Naive B cell (primary cell): ENCODE results near the gene UBE2G2. TPM values are rescaled to one million over a fixed set of nuclear protein-coding genes. Genes with fewer than 3 reads are reported as not detected.

Source experiments
- ATAC-seq, 2 donors: fragments of 150-1000 bp; cut with Tn5 transposase; 2 replicates each; pipeline ENCODE4 v1.10.0; 2021; ENCODE audit warnings: low read depth in 2 of 2, mild to moderate bottlenecking in 2 of 2, moderate library complexity in 2 of 2
- DNase-seq: peaks from one replicate; pipeline ENCODE4 v3.0.0; 2022
- H3K27ac Mint-ChIP-seq, 6 donors: one replicate each; pipeline ENCODE4 v1.8.0; 2020 to 2022; ENCODE audit warnings: mild to moderate bottlenecking in 6 of 6, mixed read lengths in 6 of 6, moderate library complexity in 5 of 6, inconsistent platforms in 2 of 6
- H3K27me3 Mint-ChIP-seq, 3 donors: one replicate each; pipeline ENCODE4 v1.8.0; 2021 to 2022; ENCODE audit warnings: mixed read lengths in 3 of 3, mild to moderate bottlenecking in 1 of 3
- H3K36me3 Mint-ChIP-seq, 2 donors: one replicate each; pipeline ENCODE4 v1.8.0; 2020 to 2022; ENCODE audit warnings: mixed read lengths in 2 of 2, inconsistent platforms in 1 of 2, mild to moderate bottlenecking in 1 of 2
- H3K4me1 Mint-ChIP-seq, 3 donors: one replicate each; pipeline ENCODE4 v1.8.0; 2020 to 2022; ENCODE audit warnings: mixed read lengths in 3 of 3, inconsistent platforms in 1 of 3, mild to moderate bottlenecking in 1 of 3, moderate library complexity in 1 of 3
- H3K4me3 Mint-ChIP-seq, 8 donors: one replicate each; pipeline ENCODE4 v1.8.0; 2020 to 2022; ENCODE audit warnings: mild to moderate bottlenecking in 8 of 8, mixed read lengths in 8 of 8, moderate library complexity in 8 of 8, inconsistent platforms in 2 of 8
- H3K9me3 Mint-ChIP-seq, 7 donors: one replicate each; pipeline ENCODE4 v1.8.0; 2020 to 2022; ENCODE audit warnings: mixed read lengths in 7 of 7, mild to moderate bottlenecking in 5 of 7, inconsistent platforms in 2 of 7, moderate library complexity in 1 of 7
- polyA plus RNA-seq, 6 donors: library from polyadenylated mRNA; unstranded; fragments of 300-500 nt; fragmentation: Illumina TruSeq; gene quantifications; one replicate each; pipeline ENCODE4 v1.2.3, GENCODE V29; 2021; ENCODE audit warnings: low read depth in 6 of 6

Gene UBE2G2
- polyA plus RNA-seq, 6 donors from 2014 or later = 53.8 to 72.5 (median 59.5) TPM

- Mint-ChIP-seq H3K36me3 (peaks cover 0 to 13% of the 10 kb centered on the region in 2 donors), H3K27me3 (no peaks in the 10 kb centered on the region), H3K9me3 (no peaks in the 10 kb centered on the region), H3K4me1 (peaks cover 26 to 38% (median 29%) of the 10 kb centered on the region in 3 donors), H3K4me3 (peak overlapping the region; percentile 82 to 95 (median 91)), H3K27ac (peak overlapping the region; percentile 27 to 91 (median 61))
- peak in 1 of 2 donors; percentile 11 for ATAC-seq
- no peak for DNase-seq
Observed at GRCh38 chr21:44802396-44803153, 955 bp upstream of the UBE2G2 start.

- H3K9me3 Mint-ChIP-seq = no peaks in the 10 kb centered on the region
- no peaks in the 10 kb centered on the region for H3K27me3 Mint-ChIP-seq
- peak overlapping the region; percentile 82 to 98 (median 97) for H3K4me3 Mint-ChIP-seq
- H3K27ac Mint-ChIP-seq = peak overlapping the region; percentile 41 to 97 (median 94)
- peaks cover 29 to 51% (median 30%) of the 10 kb centered on the region in 3 donors for H3K4me1 Mint-ChIP-seq
- peak; percentile 57 to 61 for ATAC-seq
- no peak for DNase-seq
- H3K36me3 Mint-ChIP-seq = peaks cover 0 to 13% of the 10 kb centered on the region in 2 donors
Observed at GRCh38 chr21:44800971-44801467, 601 bp downstream of the UBE2G2 start.

DNA sequence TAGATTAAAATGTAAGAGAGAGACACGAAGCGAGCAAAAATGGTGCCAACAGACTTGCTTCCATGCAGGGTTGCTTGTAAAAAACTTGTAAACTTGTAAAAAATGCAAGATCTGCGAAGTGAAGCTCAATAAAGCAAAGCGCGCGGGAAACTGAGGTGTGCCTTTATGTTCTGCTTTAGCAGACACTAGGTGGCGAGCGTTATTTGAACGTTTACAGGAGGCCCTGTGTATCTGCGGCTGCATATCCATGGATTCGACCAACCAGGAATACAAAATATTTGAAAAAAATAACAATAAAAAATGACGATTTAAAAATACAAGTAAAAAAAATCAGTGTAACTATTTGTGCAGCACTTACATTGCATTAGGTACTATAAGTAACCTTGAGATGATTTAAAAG, 1.5 kb downstream of the UBE2G2 start:
- ATAC-seq (no peak), DNase-seq (no peak)
- peaks cover 29 to 57% (median 30%) of the 10 kb centered on the region in 3 donors for H3K4me1 Mint-ChIP-seq
- no peaks in the 10 kb centered on the region for H3K27me3 Mint-ChIP-seq
- H3K27ac Mint-ChIP-seq = peak overlapping the region in 2 of 6 donors; percentile 62 to 63
- H3K9me3 Mint-ChIP-seq = no peaks in the 10 kb centered on the region
- peaks cover 0 to 4% of the 10 kb centered on the region in 2 donors for H3K36me3 Mint-ChIP-seq
- H3K4me3 Mint-ChIP-seq = peak overlapping the region in 7 of 8 donors; percentile 82 to 98 (median 97)

DNA sequence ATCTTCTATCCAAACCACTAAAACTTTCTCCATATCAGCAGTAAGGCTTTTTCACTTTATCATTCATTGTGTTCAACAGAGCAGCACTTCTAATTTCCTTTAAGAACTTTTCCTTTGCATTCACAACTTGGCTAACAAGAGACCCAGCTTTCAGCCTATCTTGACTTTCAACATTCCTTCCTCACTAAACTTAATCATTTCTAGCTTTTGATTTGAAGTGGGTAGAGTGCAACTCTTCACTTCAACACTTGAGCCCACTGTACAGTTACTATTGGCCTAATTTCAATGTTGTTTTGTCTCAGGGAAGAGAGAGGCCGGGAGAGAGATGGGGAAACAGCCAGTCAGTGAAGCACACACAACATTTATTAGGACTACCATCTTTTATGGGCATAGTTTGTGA, 2.0 kb downstream of the UBE2G2 start:
- peaks cover 29 to 57% (median 30%) of the 10 kb centered on the region in 3 donors for H3K4me1 Mint-ChIP-seq
- DNase-seq = no peak
- no peak for ATAC-seq
- no peaks in the 10 kb centered on the region for H3K36me3 Mint-ChIP-seq
- no peaks in the 10 kb centered on the region for H3K9me3 Mint-ChIP-seq
- H3K4me3 Mint-ChIP-seq = peak overlapping the region in 7 of 8 donors; percentile 37 to 98 (median 82)
- H3K27me3 Mint-ChIP-seq = no peaks in the 10 kb centered on the region
- H3K27ac Mint-ChIP-seq = peak overlapping the region in 2 of 6 donors; percentile 62 to 63

- ATAC-seq = no peak
- Mint-ChIP-seq H3K27ac (no peak overlapping the region), H3K4me1 (peaks cover 30 to 60% (median 34%) of the 10 kb centered on the region in 3 donors), H3K4me3 (no peak overlapping the region), H3K36me3 (no peaks in the 10 kb centered on the region), H3K9me3 (no peaks in the 10 kb centered on the region), H3K27me3 (no peaks in the 10 kb centered on the region)
- DNase-seq = no peak
Observed at GRCh38 chr21:44797775-44798174, 3.8 kb downstream of the UBE2G2 start.

- Mint-ChIP-seq H3K4me1 (peaks cover 27 to 53% (median 36%) of the 10 kb centered on the region in 3 donors), H3K27ac (no peak overlapping the region), H3K9me3 (no peaks in the 10 kb centered on the region), H3K27me3 (no peaks in the 10 kb centered on the region), H3K4me3 (no peak overlapping the region), H3K36me3 (peaks cover 0 to 7% of the 10 kb centered on the region in 2 donors)
- DNase-seq = no peak
- no peak for ATAC-seq
Observed at GRCh38 chr21:44795342-44795741, 6.3 kb downstream of the UBE2G2 start.

DNA sequence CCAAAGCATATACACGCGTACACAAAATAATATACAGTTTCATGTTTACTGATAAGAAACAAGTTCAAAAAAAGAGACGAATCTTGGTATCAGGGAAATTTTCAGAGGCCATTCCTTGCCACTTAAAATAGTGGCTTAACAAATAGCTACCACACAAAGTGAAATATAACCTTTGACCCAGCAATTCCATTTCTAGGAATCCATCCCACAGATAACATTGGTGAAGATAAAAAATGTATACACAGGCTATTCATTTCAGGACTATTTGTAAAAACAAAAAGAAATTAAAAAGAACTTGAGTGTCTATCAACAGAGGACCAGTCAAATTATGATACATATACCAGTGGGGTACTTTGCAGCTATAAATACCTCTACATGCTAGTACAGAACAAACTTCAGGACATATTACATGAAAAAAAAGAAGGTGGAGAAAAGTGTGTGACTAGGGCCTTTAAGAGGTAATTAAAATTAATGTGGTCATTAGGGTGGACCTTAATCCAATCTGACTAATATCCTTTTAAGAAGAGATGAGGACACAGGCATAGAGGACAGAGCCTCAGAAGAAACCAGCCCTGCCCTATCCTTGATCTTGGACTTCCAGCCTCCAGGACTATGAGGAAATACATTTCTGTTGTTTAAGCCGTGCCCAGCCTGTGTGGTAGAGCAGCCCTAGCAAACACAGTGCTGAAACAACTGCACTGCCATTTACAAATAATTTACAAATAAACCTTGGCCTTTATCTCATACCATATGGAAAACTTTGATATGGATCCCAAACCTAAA, 7.8 kb downstream of the UBE2G2 start:
- ATAC-seq = no peak
- no peak for DNase-seq
- no peaks in the 10 kb centered on the region for H3K9me3 Mint-ChIP-seq
- H3K4me1 Mint-ChIP-seq = peaks cover 27 to 50% (median 36%) of the 10 kb centered on the region in 3 donors
- H3K27ac Mint-ChIP-seq = peak overlapping the region in 4 of 6 donors; percentile 25 to 81 (median 75)
- no peaks in the 10 kb centered on the region for H3K27me3 Mint-ChIP-seq
- H3K36me3 Mint-ChIP-seq = peaks cover 0 to 7% of the 10 kb centered on the region in 2 donors
- H3K4me3 Mint-ChIP-seq = no peak overlapping the region

GRCh38 chr21:44792702-44793591, 8.7 kb downstream of the UBE2G2 start:
- H3K27ac Mint-ChIP-seq = peak overlapping the region in 5 of 6 donors; percentile 25 to 81 (median 71)
- H3K36me3 Mint-ChIP-seq = peaks cover 0 to 7% of the 10 kb centered on the region in 2 donors
- ATAC-seq (peak; percentile 72 to 82), DNase-seq (peak; percentile 44)
- H3K9me3 Mint-ChIP-seq = peaks cover 0 to 1% (median 0%) of the 10 kb centered on the region in 7 donors
- H3K4me1 Mint-ChIP-seq = peaks cover 27 to 45% (median 34%) of the 10 kb centered on the region in 3 donors
- no peak overlapping the region for H3K4me3 Mint-ChIP-seq
- no peaks in the 10 kb centered on the region for H3K27me3 Mint-ChIP-seq

GRCh38 chr21:44791993-44792392, 9.6 kb downstream of the UBE2G2 start:
- H3K9me3 Mint-ChIP-seq = peaks cover 0 to 1% (median 0%) of the 10 kb centered on the region in 7 donors
- no peaks in the 10 kb centered on the region for H3K27me3 Mint-ChIP-seq
- DNase-seq (no peak), ATAC-seq (no peak)
- peak overlapping the region in 3 of 6 donors; percentile 56 to 71 (median 59) for H3K27ac Mint-ChIP-seq
- H3K36me3 Mint-ChIP-seq = peaks cover 0 to 7% of the 10 kb centered on the region in 2 donors
- H3K4me1 Mint-ChIP-seq = peaks cover 27 to 43% (median 34%) of the 10 kb centered on the region in 3 donors
- H3K4me3 Mint-ChIP-seq = no peak overlapping the region

GRCh38 chr21:44791246-44791645, 10.4 kb downstream of the UBE2G2 start:
- H3K27me3 Mint-ChIP-seq = no peaks in the 10 kb centered on the region
- H3K4me3 Mint-ChIP-seq = no peak overlapping the region
- peaks cover 24 to 38% (median 36%) of the 10 kb centered on the region in 3 donors for H3K4me1 Mint-ChIP-seq
- ATAC-seq (no peak), DNase-seq (no peak)
- H3K36me3 Mint-ChIP-seq = peaks cover under 1 to 7% of the 10 kb centered on the region in 2 donors
- peak overlapping the region in 2 of 6 donors; percentile 49 to 93 for H3K27ac Mint-ChIP-seq
- peaks cover 0 to 1% (median 0%) of the 10 kb centered on the region in 7 donors for H3K9me3 Mint-ChIP-seq

DNA sequence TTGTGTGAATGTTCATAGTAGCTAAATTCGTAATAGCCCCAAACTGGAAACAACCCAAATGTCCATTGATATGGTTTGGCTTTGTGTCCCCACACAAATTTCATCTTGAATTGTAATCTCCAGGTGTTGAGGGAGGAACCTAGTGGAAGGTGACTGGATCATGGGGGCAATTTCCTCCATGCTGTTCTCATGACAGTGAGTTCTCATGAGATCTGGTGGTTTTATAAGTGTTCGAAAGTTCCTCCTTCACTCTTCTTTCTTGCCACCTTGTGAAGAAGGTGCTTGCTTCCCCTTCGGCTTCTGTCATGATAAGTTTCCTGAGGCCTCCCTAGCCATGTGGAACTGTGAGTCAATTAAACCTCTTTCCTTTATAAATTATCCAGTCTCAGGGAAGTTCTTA, 11.3 kb downstream of the UBE2G2 start:
- H3K4me3 Mint-ChIP-seq = peak overlapping the region in 1 of 8 donors; percentile 40
- peaks cover 25 to 41% (median 36%) of the 10 kb centered on the region in 3 donors for H3K4me1 Mint-ChIP-seq
- H3K9me3 Mint-ChIP-seq = peaks cover 0 to 1% (median 0%) of the 10 kb centered on the region in 7 donors
- H3K36me3 Mint-ChIP-seq = peaks cover 10 to 15% of the 10 kb centered on the region in 2 donors
- ATAC-seq (peak; percentile 57 to 64), DNase-seq (peak; percentile 34)
- peak overlapping the region; percentile 43 to 93 (median 75) for H3K27ac Mint-ChIP-seq
- no peaks in the 10 kb centered on the region for H3K27me3 Mint-ChIP-seq

GRCh38 chr21:44789880-44790279, 11.7 kb downstream of the UBE2G2 start:
- Mint-ChIP-seq H3K27me3 (no peaks in the 10 kb centered on the region), H3K4me1 (peaks cover 29 to 41% (median 34%) of the 10 kb centered on the region in 3 donors), H3K27ac (peak overlapping the region; percentile 43 to 93 (median 71)), H3K4me3 (peak overlapping the region in 4 of 8 donors; percentile 8 to 59 (median 42)), H3K36me3 (peaks cover 13 to 17% of the 10 kb centered on the region in 2 donors), H3K9me3 (peaks cover 0 to 1% (median 0%) of the 10 kb centered on the region in 7 donors)
- DNase-seq (no peak), ATAC-seq (peak; percentile 58 to 69)
